Glutamatergic neuron (in vitro differentiated cells): Measurements from ENCODE around the gene DEPDC5. TPM values are rescaled to one million over a fixed set of nuclear protein-coding genes. Genes with fewer than 3 reads are reported as not detected.

Source experiments
- DNase-seq: peaks from one replicate; pipeline ENCODE4 v3.0.0; 2022
- H3K27ac Mint-ChIP-seq: one replicate; pipeline ENCODE4 v1.8.0; 2020; ENCODE audit warnings: mild to moderate bottlenecking, mixed read lengths, inconsistent platforms; ENCODE audit not compliant: unreplicated experiment
- H3K27me3 Mint-ChIP-seq: one replicate; pipeline ENCODE4 v1.8.0; 2020; ENCODE audit warnings: mild to moderate bottlenecking, moderate library complexity, mixed read lengths, inconsistent platforms; ENCODE audit not compliant: unreplicated experiment
- H3K36me3 Mint-ChIP-seq: one replicate; pipeline ENCODE4 v1.8.0; 2020; ENCODE audit warnings: mild to moderate bottlenecking, mixed read lengths, inconsistent platforms; ENCODE audit not compliant: unreplicated experiment
- H3K4me1 Mint-ChIP-seq: one replicate; pipeline ENCODE4 v1.8.0; 2020; ENCODE audit warnings: mild to moderate bottlenecking, low read depth, mixed read lengths, inconsistent platforms; ENCODE audit not compliant: unreplicated experiment
- H3K4me3 Mint-ChIP-seq: one replicate; pipeline ENCODE4 v1.8.0; 2020; ENCODE audit warnings: mild to moderate bottlenecking, mixed read lengths, inconsistent platforms; ENCODE audit not compliant: unreplicated experiment
- H3K9me3 Mint-ChIP-seq: one replicate; pipeline ENCODE4 v1.8.0; 2020; ENCODE audit warnings: mild to moderate bottlenecking, moderate library complexity, mixed read lengths, inconsistent platforms; ENCODE audit not compliant: unreplicated experiment
- total RNA-seq: library from RNA; stranded (reverse); fragmentation: NEBNext Ultra II Directional; extraction: Animal tissue kit (Norgen Biotek cat#: 25700); gene quantifications from one replicate; pipeline ENCODE4 v1.2.1, GENCODE V29; 2021; ENCODE audit not compliant: unreplicated experiment
- TF ChIP-seq, protein P1 (sequence below): fragments of 200-600 bp; sonication (generic); IDR thresholded peaks from one replicate; pipeline ENCODE4 v1.5.0; 2021; ENCODE audit not compliant: partially characterized antibody, unreplicated experiment

DEPDC5 gene
- total RNA-seq, 1 donor from 2014 or later: 32.0 TPM

DNA sequence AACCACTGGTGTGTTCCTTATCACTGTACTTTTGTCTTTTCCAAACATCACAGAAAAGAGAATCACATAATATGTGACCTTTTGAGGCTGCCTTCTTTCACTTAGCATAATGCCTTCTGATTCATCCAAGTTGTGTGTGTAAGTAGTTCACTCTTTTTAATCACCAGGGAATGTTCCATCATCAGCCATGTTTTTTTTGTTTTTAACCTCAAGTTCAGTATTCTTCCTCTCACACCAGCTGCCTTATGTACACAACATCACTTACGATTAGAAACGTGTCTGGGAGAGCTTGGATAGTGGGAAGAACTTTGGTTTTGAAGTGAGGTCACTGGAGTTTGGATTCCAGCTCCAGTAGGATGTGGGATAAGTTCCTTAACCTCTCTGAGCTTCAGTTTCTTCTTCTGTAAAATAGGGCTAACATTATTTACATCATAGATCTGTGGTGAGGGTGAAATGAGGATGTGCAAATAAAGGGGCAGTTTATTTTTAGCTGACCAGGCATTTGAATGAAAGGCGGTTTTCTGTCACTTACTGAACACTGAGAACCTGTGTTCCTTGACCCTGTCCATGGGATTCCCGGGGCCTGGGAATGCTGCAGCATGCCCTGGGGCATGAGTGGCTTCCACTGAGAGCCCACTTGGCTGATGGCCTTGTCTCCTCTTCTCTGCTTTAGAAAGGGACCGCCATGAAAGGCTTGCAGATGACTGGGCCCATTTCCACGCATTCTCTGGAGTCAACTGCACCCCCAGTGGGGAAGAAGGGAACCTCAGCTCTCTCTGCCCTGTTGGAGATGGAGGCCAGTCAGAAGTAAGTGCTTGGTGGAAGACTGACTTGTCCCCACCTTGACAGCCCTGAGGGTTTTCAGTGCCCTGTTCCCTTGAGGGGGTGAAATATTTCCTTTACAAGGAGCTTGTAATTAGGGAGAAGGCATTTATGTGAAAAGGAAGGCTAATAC, 92.6 kb downstream of the DEPDC5 start:
- Mint-ChIP-seq H3K4me1 (no peaks in the 10 kb centered on the region), H3K36me3 (peaks cover 16% of the 10 kb centered on the region), H3K27me3 (peaks cover 3% of the 10 kb centered on the region), H3K27ac (no peak overlapping the region), H3K9me3 (no peaks in the 10 kb centered on the region), H3K4me3 (no peak overlapping the region)
- TF ChIP-seq, protein P1, sequence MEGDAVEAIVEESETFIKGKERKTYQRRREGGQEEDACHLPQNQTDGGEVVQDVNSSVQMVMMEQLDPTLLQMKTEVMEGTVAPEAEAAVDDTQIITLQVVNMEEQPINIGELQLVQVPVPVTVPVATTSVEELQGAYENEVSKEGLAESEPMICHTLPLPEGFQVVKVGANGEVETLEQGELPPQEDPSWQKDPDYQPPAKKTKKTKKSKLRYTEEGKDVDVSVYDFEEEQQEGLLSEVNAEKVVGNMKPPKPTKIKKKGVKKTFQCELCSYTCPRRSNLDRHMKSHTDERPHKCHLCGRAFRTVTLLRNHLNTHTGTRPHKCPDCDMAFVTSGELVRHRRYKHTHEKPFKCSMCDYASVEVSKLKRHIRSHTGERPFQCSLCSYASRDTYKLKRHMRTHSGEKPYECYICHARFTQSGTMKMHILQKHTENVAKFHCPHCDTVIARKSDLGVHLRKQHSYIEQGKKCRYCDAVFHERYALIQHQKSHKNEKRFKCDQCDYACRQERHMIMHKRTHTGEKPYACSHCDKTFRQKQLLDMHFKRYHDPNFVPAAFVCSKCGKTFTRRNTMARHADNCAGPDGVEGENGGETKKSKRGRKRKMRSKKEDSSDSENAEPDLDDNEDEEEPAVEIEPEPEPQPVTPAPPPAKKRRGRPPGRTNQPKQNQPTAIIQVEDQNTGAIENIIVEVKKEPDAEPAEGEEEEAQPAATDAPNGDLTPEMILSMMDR: peak; percentile 33
- no peak for DNase-seq

DNA sequence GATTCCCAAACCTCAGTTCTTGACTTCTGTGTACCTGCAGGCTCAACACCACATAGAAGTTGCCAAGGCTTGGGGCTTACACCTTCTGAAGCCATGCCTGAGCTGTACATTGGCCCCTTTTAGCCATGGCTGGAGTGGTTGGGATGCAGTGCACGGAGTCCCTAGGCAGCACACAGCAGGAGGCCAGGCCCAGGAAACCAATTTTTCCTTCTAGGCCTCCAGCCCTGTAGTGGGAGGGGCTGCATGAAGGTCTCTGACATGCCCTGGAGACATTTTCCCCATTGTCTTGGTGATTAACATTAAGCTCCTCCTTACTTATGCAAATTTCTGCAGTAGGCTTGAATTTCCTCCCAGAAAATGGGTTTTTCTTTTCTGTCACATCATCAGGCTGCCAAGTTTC, 94.6 kb downstream of the DEPDC5 start:
- Mint-ChIP-seq H3K27ac (no peak overlapping the region), H3K4me3 (no peak overlapping the region), H3K9me3 (no peaks in the 10 kb centered on the region), H3K36me3 (peaks cover 15% of the 10 kb centered on the region), H3K4me1 (peaks cover 8% of the 10 kb centered on the region), H3K27me3 (peaks cover 5% of the 10 kb centered on the region)
- TF ChIP-seq, protein P1: no peak
- no peak for DNase-seq

DNA sequence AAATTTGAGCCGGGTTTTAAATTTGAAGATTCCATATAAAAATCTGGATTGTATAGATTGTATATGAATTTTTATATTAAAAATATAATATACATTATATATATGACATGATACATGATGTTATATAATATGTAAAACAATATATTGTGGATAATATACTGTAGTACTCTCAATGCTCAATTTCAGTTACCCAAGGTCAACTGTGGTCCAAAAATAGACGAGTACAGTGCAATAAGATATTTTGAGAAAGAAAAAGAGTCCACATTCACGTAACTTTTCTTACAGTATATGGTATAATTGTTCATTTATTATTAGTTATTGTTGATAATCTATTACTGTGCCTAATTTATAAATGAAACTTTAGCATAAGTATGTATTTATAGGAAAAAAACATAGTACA, 96.3 kb downstream of the DEPDC5 start:
- no peak overlapping the region for H3K27ac Mint-ChIP-seq
- TF ChIP-seq, protein P1: no peak
- H3K4me3 Mint-ChIP-seq: no peak overlapping the region
- H3K4me1 Mint-ChIP-seq: peaks cover 15% of the 10 kb centered on the region
- DNase-seq: no peak
- H3K36me3 Mint-ChIP-seq: peaks cover 15% of the 10 kb centered on the region
- no peaks in the 10 kb centered on the region for H3K9me3 Mint-ChIP-seq
- H3K27me3 Mint-ChIP-seq: peaks cover 5% of the 10 kb centered on the region

DNA sequence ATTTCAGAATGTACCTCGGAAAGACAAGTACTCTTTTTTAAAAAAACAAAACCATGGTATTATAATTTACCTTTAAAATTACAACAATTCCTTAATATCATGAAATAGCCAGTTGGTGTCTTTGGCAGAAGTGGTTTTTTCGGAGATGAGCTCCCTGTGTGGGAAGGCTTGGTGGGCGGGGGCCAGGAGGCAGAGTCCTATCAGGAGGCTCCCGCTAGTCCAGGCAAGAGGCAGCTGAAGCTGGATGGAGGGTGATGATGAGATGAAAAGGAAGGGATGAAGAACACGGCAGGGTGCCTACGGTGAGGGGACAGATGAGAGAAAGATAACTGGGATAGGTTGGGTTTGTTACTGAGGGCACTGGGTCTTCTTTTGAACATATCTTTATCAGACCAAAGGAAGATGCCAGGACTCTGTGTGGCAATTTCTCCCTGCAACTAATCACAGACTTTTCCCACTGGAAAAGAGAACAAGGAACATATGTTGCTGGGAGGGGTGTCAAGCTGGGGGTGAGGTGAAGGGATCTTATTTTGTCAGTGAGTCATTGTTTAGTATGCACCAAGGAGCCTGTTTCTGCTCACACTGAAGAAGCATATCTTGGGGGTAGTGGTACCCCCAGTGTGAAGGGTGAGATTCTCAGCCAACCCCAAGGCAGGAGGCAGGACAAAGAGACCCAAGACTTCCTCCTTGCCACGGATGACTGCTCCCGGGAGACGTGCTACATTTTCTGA, 99.0 kb downstream of the DEPDC5 start:
- Mint-ChIP-seq H3K36me3 (peaks cover 15% of the 10 kb centered on the region), H3K4me1 (peaks cover 21% of the 10 kb centered on the region), H3K27ac (peak overlapping the region; percentile 41), H3K9me3 (no peaks in the 10 kb centered on the region), H3K4me3 (no peak overlapping the region), H3K27me3 (peaks cover 5% of the 10 kb centered on the region)
- TF ChIP-seq, protein P1: no peak
- DNase-seq: no peak
